Activated naive CD4-positive, alpha-beta T cell treated with Interleukin-2 at 50 U/mL for 16 hours (primary cell): ENCODE results near the gene PRMT1.
"Not testable (repeated sequence)": the region's sequence is repeated elsewhere in the genome, so short reads cannot be mapped to it uniquely, and the experiment has no call there.

Experiments used
- DNase-seq: peaks from one replicate; pipeline ENCODE4 v3.0.0-alpha.2; 2020

Gene PRMT1

GRCh38 chr19:49677231-49677900, at the start of gene PRMT1:
Gene PRMT1 (plus strand): TSS chr19:49677271. CDS start chr19:49677281, 10 bp downstream.
- DNase-seq = peak; percentile 62

- no peak for DNase-seq
Observed at GRCh38 chr19:49629659-49630058, 47.4 kb upstream of the PRMT1 start.

GRCh38 chr19:49631014-49631588, 46.0 kb upstream of the PRMT1 start:
- DNase-seq = no peak

- DNase-seq = no peak
Observed at GRCh38 chr19:49631610-49632192, 45.4 kb upstream of the PRMT1 start.

- no peak for DNase-seq
Observed at GRCh38 chr19:49632576-49632975, 44.5 kb upstream of the PRMT1 start.

GRCh38 chr19:49633273-49633672, 43.8 kb upstream of the PRMT1 start:
- DNase-seq = not testable (repeated sequence)

- DNase-seq = no peak
Observed at GRCh38 chr19:49635530-49636232, 41.4 kb upstream of the PRMT1 start.

GRCh38 chr19:49636233-49636932, 40.7 kb upstream of the PRMT1 start:
- no peak for DNase-seq

GRCh38 chr19:49637821-49638738, 39.0 kb upstream of the PRMT1 start:
- no peak for DNase-seq

GRCh38 chr19:49639401-49640112, 37.5 kb upstream of the PRMT1 start:
- DNase-seq = peak; percentile 9

- DNase-seq = peak; percentile 100
Observed at GRCh38 chr19:49640113-49640898, 36.8 kb upstream of the PRMT1 start, which contains the start of gene RRAS. Gene RRAS (minus strand): TSS chr19:49640143. CDS start chr19:49640098, 45 bp downstream.

GRCh38 chr19:49641688-49642491, 35.2 kb upstream of the PRMT1 start, which contains the start of gene SCAF1:
Gene SCAF1 (plus strand): TSS chr19:49642209. CDS start chr19:49645027, 2,818 bp downstream.
- peak; percentile 99 for DNase-seq

GRCh38 chr19:49642492-49643035, 34.5 kb upstream of the PRMT1 start:
- no peak for DNase-seq

GRCh38 chr19:49643466-49643865, 33.6 kb upstream of the PRMT1 start:
- DNase-seq = no peak

GRCh38 chr19:49645592-49645991, 31.5 kb upstream of the PRMT1 start:
- DNase-seq = no peak

GRCh38 chr19:49645995-49646394, 31.1 kb upstream of the PRMT1 start:
- no peak for DNase-seq

GRCh38 chr19:49646586-49646985, 30.5 kb upstream of the PRMT1 start:
- no peak for DNase-seq

GRCh38 chr19:49651029-49651819, 25.8 kb upstream of the PRMT1 start:
- no peak for DNase-seq
